NCI-H1417 treated with DMSO at 0.1 percent for 48 hours (cell line): Measurements from ENCODE around the gene ZNF14.
A peak's percentile ranks its signal among the peaks of the same experiment; 100 is the strongest.
"Not testable (repeated sequence)": the region's sequence is repeated elsewhere in the genome, so short reads cannot be mapped to it uniquely, and the experiment has no call there.

ENCODE experiments used
- DNase-seq: peaks from one replicate; lab custom pipeline; 2025; lab: John Stamatoyannopoulos, UW

The ZNF14 gene

GRCh38 chr19:19687090-19687489, 45.8 kb downstream of the ZNF14 start:
- no peak for DNase-seq

- DNase-seq: no peak
These were observed 46.3 kb downstream of the ZNF14 start for GRCh38 chr19:19686580-19686979.

- DNase-seq: not testable (repeated sequence)
These were observed 46.8 kb downstream of the ZNF14 start for GRCh38 chr19:19686119-19686518.

GRCh38 chr19:19679176-19680073, 53.5 kb downstream of the ZNF14 start:
- DNase-seq: no peak

- no peak for DNase-seq
These were observed 55.3 kb downstream of the ZNF14 start for GRCh38 chr19:19677579-19677978.

GRCh38 chr19:19674315-19674714, 58.6 kb downstream of the ZNF14 start:
- no peak for DNase-seq

- DNase-seq: no peak
These were observed 60.1 kb downstream of the ZNF14 start for GRCh38 chr19:19672816-19673215.

GRCh38 chr19:19670070-19670551, 62.8 kb downstream of the ZNF14 start:
- no peak for DNase-seq

- DNase-seq: peak; percentile 56
These were observed 64.5 kb downstream of the ZNF14 start, which contains the start of gene ZNF101 for GRCh38 chr19:19668230-19669012. ZNF101 (plus strand) TSS chr19:19668839; CDS start chr19:19668964, 125 bp downstream.

GRCh38 chr19:19665420-19665948, 67.4 kb downstream of the ZNF14 start:
- DNase-seq: not testable (repeated sequence)

GRCh38 chr19:19663256-19664120, 69.4 kb downstream of the ZNF14 start, which contains the start of gene ATP13A1:
ATP13A1 (minus strand) TSS chr19:19663676; CDS start chr19:19663666, 10 bp downstream.
- DNase-seq: peak; percentile 90

GRCh38 chr19:19662871-19663255, 70.0 kb downstream of the ZNF14 start:
- no peak for DNase-seq

GRCh38 chr19:19662344-19662743, 70.6 kb downstream of the ZNF14 start:
- DNase-seq: no peak

GRCh38 chr19:19661675-19662251, 71.1 kb downstream of the ZNF14 start:
- DNase-seq: no peak

GRCh38 chr19:19661141-19661674, 71.7 kb downstream of the ZNF14 start:
- no peak for DNase-seq
